HepG2 (cell line): ENCODE results near the gene TIAM1. TPM values are rescaled to one million over a fixed set of nuclear protein-coding genes. Genes with fewer than 3 reads are reported as not detected.

Source experiments
- ATAC-seq: fragments of 200-7000 bp; cut with Tn5 transposase; 3 replicates; pipeline ENCODE4 v1.9.1; 2020; ENCODE audit warnings: mild to moderate bottlenecking, moderate library complexity
- BruUV-seq: library from RNA; stranded (reverse); fragments of 400-500 nt; replicated peaks from 2 replicates; lab custom pipeline; 2021; lab: Mats Ljungman, UMichigan
- CTCF ChIA-PET: fragments of 300-600 bp; formaldehyde crosslinking; extraction: SDS; loops from one replicate; lab custom pipeline; 2021; ENCODE audit warnings: low total read pairs, inconsistent platforms, low intra/inter-chr PET ratio; lab: Yijun Ruan, JAX
- POLR2A ChIA-PET: fragments of 350-600 bp; sonication (Branson Sonifier 250); formaldehyde crosslinking; loops from one replicate; lab custom pipeline; 2020; ENCODE audit warnings: antibody characterized with exemption, inconsistent platforms; lab: Yijun Ruan, JAX
- DNase-seq: peaks from one replicate; pipeline ENCODE4 v3.0.0-alpha.2; 2015; ENCODE audit warnings: low spot score
- FAIRE-seq: peaks from 3 replicates; lab custom pipeline; 2011; peaks lifted over from hg19 to GRCh38; lab: Jason Lieb, UNC
- H2AFZ ChIP-seq: one replicate; pipeline ENCODE4 v1.6.1; 2011; ENCODE audit warnings: low read length, inconsistent platforms
- H3K27ac ChIP-seq: fragments of 300-600 bp; 3 replicates; pipeline ENCODE4 v1.8.0; 2011; ENCODE audit warnings: mixed run types, mild to moderate bottlenecking, mixed read lengths, low read length, inconsistent platforms; ENCODE audit not compliant: insufficient read depth; ENCODE audit errors: extremely low read length
- H3K27me3 ChIP-seq, 2 experiments: fragments of 200-600 bp in 1 of 2; 2 replicates in 1 of 2; 3 replicates in 1 of 2; pipeline versions ENCODE4 v1.6.0 to v1.8.0; 2011; ENCODE audit warnings: low read length in 2 of 2, mild to moderate bottlenecking in 2 of 2, moderate library complexity in 2 of 2, inconsistent platforms in 1 of 2; ENCODE audit not compliant: insufficient read depth in 2 of 2, control insufficient read depth in 1 of 2
- H3K36me3 ChIP-seq, 2 experiments: fragments of 200-600 bp in 1 of 2; replicated peaks in 1 of 2; 2 replicates in 1 of 2; 3 replicates in 1 of 2; pipeline versions ENCODE4 v1.5.1 to v1.8.0; 2011; ENCODE audit warnings: low read length in 2 of 2, inconsistent platforms in 1 of 2; ENCODE audit not compliant: insufficient read depth in 2 of 2, control insufficient read depth in 1 of 2
- H3K4me1 ChIP-seq: 2 replicates; pipeline ENCODE4 v1.5.1; 2012; ENCODE audit warnings: low read length, inconsistent platforms; ENCODE audit not compliant: insufficient read depth
- H3K4me2 ChIP-seq: 2 replicates; pipeline ENCODE4 v1.6.0; 2011; ENCODE audit warnings: low read depth, low read length, inconsistent platforms
- H3K4me3 ChIP-seq, 3 experiments: fragments of 200-600 bp in 1 of 3; sonication (generic), shearing (Covaris generic) in 1 of 3; replicated peaks in 1 of 3; 2 replicates each; pipeline ENCODE4 v1.5.1; 2011 to 2016; ENCODE audit warnings: low read length in 3 of 3, inconsistent platforms in 2 of 3, low read depth in 2 of 3, mild to moderate bottlenecking in 2 of 3, control low read depth in 1 of 3, mixed read lengths in 1 of 3; ENCODE audit not compliant: insufficient read depth in 1 of 3
- H3K79me2 ChIP-seq: one replicate; pipeline ENCODE4 v1.6.1; 2011; ENCODE audit warnings: low read length, inconsistent platforms; ENCODE audit not compliant: insufficient read depth
- H3K9ac ChIP-seq: 2 replicates; pipeline ENCODE4 v1.6.0; 2011; ENCODE audit warnings: mild to moderate bottlenecking, low read depth, low read length, inconsistent platforms; ENCODE audit not compliant: insufficient read depth
- H3K9me3 ChIP-seq: 2 replicates; pipeline ENCODE4 v1.5.1; 2012; ENCODE audit warnings: mild to moderate bottlenecking, low read length
- H4K20me1 ChIP-seq: 2 replicates; pipeline ENCODE4 v1.6.0; 2011; ENCODE audit warnings: inconsistent platforms, mild to moderate bottlenecking, low read length, moderate library complexity; ENCODE audit not compliant: insufficient read depth
- CEBPB ChIP-seq: IDR thresholded peaks from 2 replicates; pipeline ENCODE4 v1.6.1; 2011; ENCODE audit warnings: low read depth, low read length, improper control_type of control experiment, borderline replicate concordance
- HHEX ChIP-seq: IDR thresholded peaks from 2 replicates; pipeline ENCODE4 v1.6.1; 2016; ENCODE audit warnings: control low read depth
- HNRNPK ChIP-seq: fragments of 200-400 bp; formaldehyde crosslinking; IDR thresholded peaks from 2 replicates; pipeline ENCODE4 v1.6.1; 2018; ENCODE audit warnings: low read length, low read depth, moderate library complexity, mild to moderate bottlenecking; ENCODE audit not compliant: poor library complexity, severe bottlenecking
- MAFK ChIP-seq, 2 experiments: IDR thresholded peaks in 1 of 2; conservative IDR thresholded peaks in 1 of 2; 2 replicates each; pipeline ENCODE4 v1.6.1; 2011; ENCODE audit warnings: improper control_type of control experiment in 2 of 2, low read length in 2 of 2
- MTA1 ChIP-seq: sonication (generic); formaldehyde crosslinking; IDR thresholded peaks from 2 replicates; pipeline ENCODE4 v1.4.0; 2020; ENCODE audit warnings: missing genetic modification reagents, mild to moderate bottlenecking, borderline replicate concordance
- NRL ChIP-seq: sonication (generic); formaldehyde crosslinking; IDR thresholded peaks from 2 replicates; pipeline ENCODE4 v1.5.0; 2020; ENCODE audit warnings: missing genetic modification reagents, mild to moderate bottlenecking, moderate library complexity, borderline replicate concordance
- POLR2AphosphoS5 ChIP-seq: IDR thresholded peaks from 2 replicates; pipeline ENCODE4 v1.6.1; 2012; ENCODE audit warnings: low read depth, low read length
- TOPORS ChIP-seq: sonication (generic); formaldehyde crosslinking; IDR thresholded peaks from 2 replicates; pipeline ENCODE4 v1.8.0; 2023; ENCODE audit warnings: mild to moderate bottlenecking, missing genetic modification reagents
- ZKSCAN1 ChIP-seq: fragments of 150-350 bp; IDR thresholded peaks from 2 replicates; pipeline ENCODE4 v1.6.1; 2014; ENCODE audit warnings: low read length
- ZNF367 ChIP-seq: sonication (generic); formaldehyde crosslinking; IDR thresholded peaks from 2 replicates; pipeline ENCODE4 v1.4.0; 2020; ENCODE audit warnings: missing genetic modification reagents, borderline replicate concordance
- ZNF572 ChIP-seq: sonication (generic); formaldehyde crosslinking; IDR thresholded peaks from 2 replicates; pipeline ENCODE4 v1.5.1; 2020; ENCODE audit warnings: mild to moderate bottlenecking, missing genetic modification reagents
- ZNF614 ChIP-seq: IDR thresholded peaks from 2 replicates; pipeline ENCODE4 v1.6.1; 2018; ENCODE audit warnings: missing biosample characterization, missing genetic modification reagents, inconsistent platforms, borderline replicate concordance
- ZNF841 ChIP-seq: sonication (generic); formaldehyde crosslinking; IDR thresholded peaks from 2 replicates; pipeline ENCODE4 v1.8.1; 2023; ENCODE audit warnings: missing genetic modification reagents, borderline replicate concordance
- ZSCAN31 ChIP-seq: sonication (generic); formaldehyde crosslinking; IDR thresholded peaks from 2 replicates; pipeline ENCODE4 v1.5.0; 2020; ENCODE audit warnings: low read depth, mild to moderate bottlenecking, missing genetic modification reagents
- WGBS: methylation state at CpG from one replicate; pipeline ENCODE4 v1.1.6; 2017; ENCODE audit warnings: low lambda C conversion rate; 5-methylcytosine and 5-hydroxymethylcytosine counted together
- in situ Hi-C: cut with HindIII; loops from 2 replicates; pipeline ENCODE4 v1.10.0; 2017; ENCODE audit warnings: low pct_unique_long_range_greater_than_20kb; ENCODE audit not compliant: extremely low pct_ligation_motif_present
- intact Hi-C: fragments of 100-400 bp; cut with micrococcal nuclease; formaldehyde crosslinking; loops from one replicate; pipeline ENCODE4 v1.10.0; 2022; ENCODE audit not compliant: unreplicated experiment
- polyA plus RNA-seq, 8 experiments: library from polyadenylated mRNA; depleted of rRNA in 3 of 8; stranded (reverse) in 7 of 8; unstranded in 1 of 8; fragments of >200 nt; fragmentation: Illumina TruSeq in 4 of 8; extraction: Trizol in 4 of 8; gene quantifications; 2 replicates each; pipeline versions ENCODE4 v1.2.1 to v1.2.3, GENCODE V29; 2011 to 2016; ENCODE audit warnings: low read depth in 4 of 8, missing spikeins in 1 of 8, mixed read lengths in 1 of 8; ENCODE audit not compliant: insufficient read depth in 1 of 8
- total RNA-seq, 5 experiments: library from RNA; depleted of rRNA; stranded (reverse); fragments of >200 nt; fragmentation: Illumina TruSeq; extraction: Trizol; gene quantifications; 2 replicates each; pipeline ENCODE4 v1.2.3, GENCODE V29; 2016; ENCODE audit warnings: low read depth in 1 of 5

TIAM1 gene
- total and polyA plus RNA-seq, 2 of the 13 experiments (the other 11 are each of a cell fraction or from before 2014, with no cell fraction given): 0.13 to 0.24 TPM

DNA sequence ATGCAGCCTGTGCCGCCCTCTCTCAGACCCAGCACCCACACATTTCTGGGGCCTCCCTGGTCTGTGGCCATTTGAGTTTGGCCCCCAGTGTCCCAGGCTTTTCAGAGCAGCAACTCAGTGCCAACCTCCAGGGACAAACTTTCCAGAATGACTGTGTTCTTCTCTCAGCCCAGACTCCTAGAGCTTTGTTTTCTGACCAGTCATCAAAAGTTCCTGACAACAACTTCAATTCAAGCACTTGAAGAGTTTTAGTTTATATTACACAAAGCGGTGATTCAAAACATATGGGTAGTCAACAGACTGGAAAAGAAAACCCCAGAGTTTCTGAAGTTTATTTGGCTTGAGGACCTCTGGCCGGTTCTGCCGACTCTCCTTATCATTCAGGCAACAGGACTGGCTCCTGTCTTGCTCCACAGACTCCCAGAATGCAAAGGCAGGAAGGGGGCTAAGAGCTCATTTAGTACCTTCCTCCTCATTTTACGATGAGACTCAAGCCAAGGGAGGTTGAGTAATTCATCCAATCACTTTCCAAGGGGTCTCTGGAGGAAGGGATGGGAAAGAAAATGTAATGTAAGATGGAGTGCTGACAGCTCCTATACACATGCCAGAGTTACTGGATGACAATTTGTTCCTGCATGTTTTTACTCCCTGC, 27.0 kb upstream of the TIAM1 start:
- no peak for DNase-seq
- H3K27me3 ChIP-seq: no peaks in the 10 kb centered on the region
- 37% methylated on average over 3 of the region's 5 CpGs for WGBS
- TF ChIP-seq ZNF367 (CRISPR knock-in tag): no peak
- no peak for TF ChIP-seq CEBPB
- peak; percentile 11 to 13; a peak in 1 of 4 replicates for TF ChIP-seq MAFK (conservative IDR thresholded peaks at IDR 0.05 in 1 of 2, IDR thresholded peaks at IDR 0.05 in 1 of 2; ENCODE audit: low read length in 2 of 2)
- TF ChIP-seq ZKSCAN1: no peak
- TF ChIP-seq, all 625 proteins: peak for 1
- intact Hi-C loops (no loop called here), in situ Hi-C loops (no loop called here)
- no peaks in the 10 kb centered on the region for H3K9me3 ChIP-seq
- ATAC-seq (no peak), FAIRE-seq (no peak)
- H3K4me3 ChIP-seq: no peak overlapping the region
- H4K20me1 ChIP-seq: no peaks in the 10 kb centered on the region
- no peak overlapping the region for H3K27ac ChIP-seq
- H3K4me1 ChIP-seq: no peaks in the 10 kb centered on the region
- CTCF ChIA-PET: no interaction called here
- H3K9ac ChIP-seq: no peak overlapping the region
- H3K4me2 ChIP-seq: no peak overlapping the region
- POLR2A ChIA-PET: no interaction called here
- no peaks in the 10 kb centered on the region for H3K79me2 ChIP-seq
- H3K36me3 ChIP-seq: no peaks in the 10 kb centered on the region
- H2AFZ ChIP-seq: no peak overlapping the region
- no TSS peak for BruUV-seq

DNA sequence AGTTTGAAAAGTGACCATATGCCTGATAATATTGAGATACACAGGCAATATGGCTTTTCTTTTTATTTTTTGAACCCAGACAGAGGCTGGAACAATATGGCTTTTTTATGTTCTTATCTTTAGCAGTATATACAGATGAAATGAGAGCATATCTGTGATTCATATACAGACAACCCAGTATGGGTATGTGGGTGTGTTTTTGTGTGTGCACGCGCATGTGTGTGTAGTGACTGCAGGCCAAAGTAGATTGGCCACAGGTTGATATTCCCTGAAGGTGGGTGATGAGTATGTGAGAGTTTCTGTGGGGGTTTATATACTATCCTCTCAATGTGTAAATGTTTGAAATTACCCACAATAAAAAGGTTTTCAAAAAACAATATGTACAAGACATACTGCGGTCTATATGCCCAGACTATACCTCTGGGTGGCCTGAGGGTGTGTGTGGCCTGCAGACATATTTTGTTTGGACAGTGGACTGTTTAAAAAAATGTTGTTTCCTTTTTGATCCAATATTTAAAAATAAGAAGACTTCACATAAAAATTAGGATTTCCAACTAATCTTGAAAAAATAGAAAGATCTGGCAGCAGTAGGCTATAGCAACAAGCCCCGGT, 26.3 kb upstream of the TIAM1 start:
- H3K27ac ChIP-seq: no peak overlapping the region

More for the DNA sequence above, 26.3 kb upstream of the TIAM1 start:
- no peak for ATAC-seq
- Histone ChIP-seq H3K4me3 (no peak overlapping the region), H3K9me3 (no peaks in the 10 kb centered on the region), H3K79me2 (no peaks in the 10 kb centered on the region), H3K4me1 (no peaks in the 10 kb centered on the region), H3K27me3 (no peaks in the 10 kb centered on the region), H2AFZ (no peak overlapping the region), H3K9ac (no peak overlapping the region), H3K4me2 (no peak overlapping the region), H4K20me1 (no peaks in the 10 kb centered on the region), H3K36me3 (no peaks in the 10 kb centered on the region)
- BruUV-seq: no TSS peak
- POLR2A ChIA-PET: no interaction called here
- no peak for TF ChIP-seq ZNF572 (CRISPR knock-in tag)
- TF ChIP-seq HNRNPK: no peak
- TF ChIP-seq HHEX (CRISPR knock-in tag): no peak
- TF ChIP-seq ZSCAN31 (CRISPR knock-in tag): no peak
- TF ChIP-seq TOPORS (CRISPR knock-in tag): no peak
- TF ChIP-seq ZNF841 (CRISPR knock-in tag): no peak
- TF ChIP-seq MTA1: no peak
- TF ChIP-seq POLR2AphosphoS5: no peak
- TF ChIP-seq NRL: no peak
- no peak for TF ChIP-seq ZNF614 (CRISPR knock-in tag)
- intact Hi-C loops (no loop called here), in situ Hi-C loops (no loop called here)
- no peak for FAIRE-seq
- no peak for DNase-seq
- CTCF ChIA-PET: no interaction called here
- WGBS: 91% methylated on average over 4 of the region's 4 CpGs
